H1 (cell line): ENCODE data around the gene BAG1. TPM values are rescaled to one million over a fixed set of nuclear protein-coding genes. Genes with fewer than 3 reads are reported as not detected.
A peak's percentile ranks its signal among the peaks of the same experiment; 100 is the strongest.

Experiments used
- CTCF ChIA-PET: fragments of 300-600 bp; sonication (Branson Sonifier 250); formaldehyde crosslinking; loops from one replicate; lab custom pipeline; 2021; ENCODE audit not compliant: partially characterized antibody; lab: Charles Lee
- POLR2A ChIA-PET: fragments of 300-600 bp; sonication (Branson Sonifier 250); formaldehyde crosslinking; loops from one replicate; lab custom pipeline; 2021; ENCODE audit warnings: inconsistent platforms; ENCODE audit not compliant: partially characterized antibody; lab: Charles Lee
- DNase-seq, 2 experiments: peaks; one replicate each; pipeline versions ENCODE4 v3.0.0 to v3.0.0-alpha.2; 2010 to 2022; ENCODE audit warnings: low spot score in 2 of 2, low read depth in 1 of 2, mixed read lengths in 1 of 2
- FAIRE-seq: peaks from 2 replicates; lab custom pipeline; 2011; peaks lifted over from hg19 to GRCh38; lab: Jason Lieb, UNC
- H2AFZ ChIP-seq: 2 replicates; pipeline ENCODE4 v1.8.1; 2012; ENCODE audit warnings: low read length, inconsistent platforms
- H2AK5ac ChIP-seq: 2 replicates; pipeline ENCODE4 v1.6.1; 2013; ENCODE audit warnings: low read depth, low read length
- H2BK120ac ChIP-seq: replicated peaks from 2 replicates; pipeline ENCODE3; 2013; ENCODE audit warnings: low read depth, low read length, inconsistent platforms
- H2BK12ac ChIP-seq: 2 replicates; pipeline ENCODE4 v1.6.1; 2013; ENCODE audit warnings: low read depth, low read length
- H2BK15ac ChIP-seq: 2 replicates; pipeline ENCODE4 v1.6.1; 2013; ENCODE audit warnings: low read length
- H2BK20ac ChIP-seq: 2 replicates; pipeline ENCODE4 v1.6.1; 2013; ENCODE audit warnings: low read length
- H2BK5ac ChIP-seq: 2 replicates; pipeline ENCODE4 v1.6.1; 2013; ENCODE audit warnings: low read depth, low read length
- H3K14ac ChIP-seq: 2 replicates; pipeline ENCODE4 v1.6.1; 2013; ENCODE audit warnings: inconsistent platforms; ENCODE audit not compliant: insufficient read length
- H3K18ac ChIP-seq: 2 replicates; pipeline ENCODE4 v1.6.1; 2013; ENCODE audit warnings: low read length; ENCODE audit errors: extremely low read depth
- H3K23ac ChIP-seq: 2 replicates; pipeline ENCODE4 v1.6.1; 2013; ENCODE audit warnings: inconsistent platforms; ENCODE audit not compliant: insufficient read length
- H3K23me2 ChIP-seq: 2 replicates; pipeline ENCODE4 v1.6.1; 2013; ENCODE audit warnings: low read depth, low read length
- H3K27ac ChIP-seq: 2 replicates; pipeline ENCODE4 v1.6.1; 2011; ENCODE audit warnings: low read depth, low read length, inconsistent platforms
- H3K27me3 ChIP-seq, 4 experiments: replicated peaks in 1 of 4; 1 replicate in 1 of 4; 2 replicates in 3 of 4; pipeline versions ENCODE4 v1.6.1 to v1.8.1; 2011 to 2013; ENCODE audit warnings: low read length in 3 of 4, mild to moderate bottlenecking in 3 of 4, inconsistent platforms in 2 of 4, mixed read lengths in 2 of 4, moderate library complexity in 1 of 4; ENCODE audit not compliant: control insufficient read depth in 3 of 4, insufficient read depth in 3 of 4; ENCODE audit errors: extremely low read depth in 1 of 4
- H3K36me3 ChIP-seq, 4 experiments: 2 replicates each; pipeline versions ENCODE4 v1.6.1 to v1.8.1; 2011 to 2013; ENCODE audit warnings: mild to moderate bottlenecking in 4 of 4, low read length in 3 of 4, moderate library complexity in 2 of 4, control low read depth in 1 of 4, inconsistent platforms in 1 of 4; ENCODE audit not compliant: insufficient read depth in 4 of 4, control insufficient read depth in 2 of 4
- H3K4ac ChIP-seq: replicated peaks from 2 replicates; pipeline ENCODE3; 2013; ENCODE audit warnings: low read length, low read depth, mixed read lengths, inconsistent platforms; ENCODE audit not compliant: insufficient read length
- H3K4me1 ChIP-seq, 4 experiments: replicated peaks in 1 of 4; 1 replicate in 1 of 4; 2 replicates in 3 of 4; pipeline versions ENCODE4 v1.6.1 to v1.8.1; 2011 to 2013; ENCODE audit warnings: low read length in 3 of 4, inconsistent platforms in 2 of 4, mixed read lengths in 1 of 4; ENCODE audit not compliant: insufficient read depth in 4 of 4, control insufficient read depth in 3 of 4
- H3K4me2 ChIP-seq, 2 experiments: 2 replicates each; pipeline versions ENCODE4 v1.6.1 to v1.8.1; 2011 to 2013; ENCODE audit warnings: low read depth in 2 of 2, low read length in 2 of 2, control low read depth in 1 of 2, inconsistent platforms in 1 of 2, mild to moderate bottlenecking in 1 of 2; ENCODE audit not compliant: insufficient read depth in 1 of 2
- H3K4me3 ChIP-seq, 4 experiments: fragments of 200-600, 300-600 bp in 1 of 4; sonication (generic), shearing (Covaris generic), sonication (Bioruptor Twin) in 1 of 4; 2 replicates each; pipeline versions ENCODE4 v1.5.1 to v1.8.1; 2011 to 2016; ENCODE audit warnings: low read length in 4 of 4, low read depth in 3 of 4, control low read depth in 2 of 4, inconsistent platforms in 2 of 4, mild to moderate bottlenecking in 2 of 4, mixed read lengths in 1 of 4, moderate library complexity in 1 of 4; ENCODE audit not compliant: insufficient read depth in 2 of 4; ENCODE audit errors: extremely low read depth in 1 of 4
- H3K56ac ChIP-seq: replicated peaks from 2 replicates; pipeline ENCODE3; 2013; ENCODE audit warnings: low read depth, mild to moderate bottlenecking, mixed read lengths, low read length, inconsistent platforms; ENCODE audit not compliant: insufficient read length
- H3K79me1 ChIP-seq: 2 replicates; pipeline ENCODE4 v1.6.1; 2013; ENCODE audit warnings: low read depth, low read length, control low read depth
- H3K79me2 ChIP-seq, 2 experiments: 2 replicates each; pipeline versions ENCODE4 v1.6.1 to v1.8.1; 2012 to 2013; ENCODE audit warnings: low read length in 2 of 2, mild to moderate bottlenecking in 2 of 2, inconsistent platforms in 1 of 2; ENCODE audit not compliant: insufficient read depth in 2 of 2, control insufficient read depth in 1 of 2
- H3K9ac ChIP-seq, 4 experiments: replicated peaks in 1 of 4; 1 replicate in 1 of 4; 2 replicates in 3 of 4; pipeline versions ENCODE4 v1.6.1 to v1.8.1; 2011 to 2013; ENCODE audit warnings: low read depth in 3 of 4, low read length in 3 of 4, control low read depth in 2 of 4, mild to moderate bottlenecking in 2 of 4, moderate library complexity in 2 of 4, inconsistent platforms in 1 of 4; ENCODE audit errors: extremely low read depth in 1 of 4
- H3K9me3 ChIP-seq, 2 experiments: 2 replicates each; pipeline versions ENCODE4 v1.6.1 to v1.8.1; 2012 to 2013; ENCODE audit warnings: mild to moderate bottlenecking in 2 of 2, moderate library complexity in 2 of 2, control low read depth in 1 of 2, inconsistent platforms in 1 of 2, low read depth in 1 of 2, low read length in 1 of 2, mixed read lengths in 1 of 2; ENCODE audit not compliant: insufficient read depth in 2 of 2
- H4K20me1 ChIP-seq, 2 experiments: replicated peaks in 1 of 2; 2 replicates each; pipeline versions ENCODE3 to v1.8.1; 2011 to 2013; ENCODE audit warnings: inconsistent platforms in 2 of 2, low read length in 2 of 2, mild to moderate bottlenecking in 1 of 2; ENCODE audit not compliant: insufficient read depth in 2 of 2, control insufficient read depth in 1 of 2
- H4K5ac ChIP-seq: 2 replicates; pipeline ENCODE4 v1.6.1; 2013; ENCODE audit warnings: low read length, low read depth, mixed read lengths, inconsistent platforms; ENCODE audit not compliant: insufficient read length
- H4K8ac ChIP-seq: 2 replicates; pipeline ENCODE4 v1.8.0; 2013; ENCODE audit warnings: mild to moderate bottlenecking, moderate library complexity, low read length, inconsistent platforms; ENCODE audit not compliant: insufficient read depth; ENCODE audit errors: extremely low read depth
- H4K91ac ChIP-seq: replicated peaks from 2 replicates; pipeline ENCODE3; 2013; ENCODE audit warnings: low read length, mixed read lengths, inconsistent platforms; ENCODE audit not compliant: insufficient read length
- GABPA ChIP-seq: IDR thresholded peaks from 2 replicates; pipeline ENCODE4 v1.6.1; 2011; ENCODE audit warnings: mild to moderate bottlenecking, low read length, moderate library complexity, borderline replicate concordance; ENCODE audit not compliant: insufficient read depth
- GTF2F1 ChIP-seq: IDR thresholded peaks from 2 replicates; pipeline ENCODE4 v1.6.1; 2012; ENCODE audit warnings: low read depth, low read length, improper control_type of control experiment, borderline replicate concordance
- NRF1 ChIP-seq: IDR thresholded peaks from 2 replicates; pipeline ENCODE4 v1.6.1; 2011; ENCODE audit warnings: mild to moderate bottlenecking, low read depth, low read length, improper control_type of control experiment
- SIN3A ChIP-seq, 2 experiments: IDR thresholded peaks in 1 of 2; conservative IDR thresholded peaks in 1 of 2; 2 replicates each; pipeline ENCODE4 v1.6.1; 2011 to 2012; ENCODE audit warnings: low read length in 2 of 2, improper control_type of control experiment in 1 of 2, low read depth in 1 of 2, mild to moderate bottlenecking in 1 of 2
- SP1 ChIP-seq: IDR thresholded peaks from 2 replicates; pipeline ENCODE4 v1.6.1; 2011; ENCODE audit warnings: low read depth, low read length
- TBP ChIP-seq: IDR thresholded peaks from 2 replicates; pipeline ENCODE4 v1.6.1; 2011; ENCODE audit warnings: low read depth, low read length, improper control_type of control experiment
- WGBS, 2 experiments: shearing (Covaris generic) in 1 of 2; methylation state at CpG; one replicate each; pipeline versions ENCODE4 v1.1.6 to v1.1.7; 2013 to 2015; ENCODE audit warnings: low lambda C conversion rate in 2 of 2, mixed read lengths in 2 of 2, inconsistent platforms in 1 of 2, low coverage in 1 of 2, missing lambda C conversion rate in 1 of 2; ENCODE audit not compliant: insufficient replicate concordance in 2 of 2, insufficient coverage in 1 of 2, insufficient read length in 1 of 2; ENCODE audit errors: extremely low coverage in 1 of 2, missing lambda C conversion rate in 1 of 2; 5-methylcytosine and 5-hydroxymethylcytosine counted together
- polyA plus RNA-seq, 7 experiments: library from polyadenylated mRNA; depleted of rRNA in 3 of 7; stranded (reverse) in 5 of 7; unstranded in 2 of 7; fragments of >200 nt in 5 of 7; fragments of 200-250 nt in 2 of 7; gene quantifications; 1 replicate in 5 of 7; 2 replicates in 1 of 7; 4 replicates in 1 of 7; pipeline versions ENCODE4 v1.2.1 to v1.2.3, GENCODE V29; 2011 to 2013; ENCODE audit warnings: missing spikeins in 2 of 7, mixed read lengths in 2 of 7
- total RNA-seq: library from RNA; stranded (reverse); fragmentation: NEBNext Ultra II Directional; extraction: Animal tissue kit (Norgen Biotek cat#: 25700); gene quantifications from 2 replicates; pipeline ENCODE4 v1.2.1, GENCODE V29; 2021
- TF ChIP-seq, protein P1 (sequence below): IDR thresholded peaks from 2 replicates; pipeline ENCODE4 v1.6.1; 2011; ENCODE audit warnings: low read length, improper control_type of control experiment

BAG1 gene
- total and polyA plus RNA-seq, 2 of the 8 experiments (the other 6 are each of a cell fraction or from before 2014, with no cell fraction given): 14.7 to 59.8 TPM

DNA sequence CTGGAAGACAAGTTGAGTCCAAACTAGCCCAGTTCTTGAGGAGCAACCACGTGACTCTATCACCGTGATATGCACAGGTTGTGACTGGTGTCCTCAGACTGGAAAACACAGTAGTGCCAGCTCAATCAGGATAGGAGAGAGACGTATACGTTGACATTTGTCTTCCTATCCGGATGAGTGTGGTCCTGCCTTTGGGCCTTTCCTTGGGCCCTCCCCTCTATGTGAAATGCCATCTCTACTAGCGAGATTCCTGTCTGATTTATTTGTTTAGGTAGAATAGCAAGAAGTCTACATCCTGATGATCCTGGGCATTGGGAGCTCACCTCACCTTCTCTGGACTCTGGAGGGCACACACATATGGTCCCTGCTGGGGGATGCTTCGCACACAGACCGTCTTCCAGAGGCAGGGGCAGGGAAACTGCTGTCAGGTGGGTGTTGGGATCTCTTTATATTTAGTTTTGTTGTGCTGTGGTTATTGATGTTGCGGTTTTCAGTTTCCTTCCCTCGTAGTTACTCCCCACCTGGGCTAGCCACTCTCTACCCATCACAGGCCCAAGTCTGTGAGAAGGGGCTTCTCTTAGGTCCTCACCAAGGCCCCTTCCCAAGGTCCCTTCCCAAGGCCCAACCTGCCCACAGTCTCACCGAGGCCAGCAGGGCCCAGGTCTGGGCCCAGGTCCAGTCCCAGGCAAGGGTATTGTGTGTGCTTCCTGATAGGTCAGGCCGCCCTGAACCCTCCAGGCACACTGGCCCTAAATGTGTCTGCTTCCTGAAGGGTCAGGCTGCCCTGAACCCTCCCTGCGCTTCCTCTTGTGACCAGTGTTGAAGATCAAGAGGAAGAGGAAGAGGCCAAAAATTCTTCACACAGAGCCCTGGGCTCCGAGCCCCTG lies 43.6 kb downstream of the BAG1 start:
- H3K36me3 ChIP-seq: no peaks in the 10 kb centered on the region
- H2BK12ac ChIP-seq: no peak overlapping the region
- H3K4me3 ChIP-seq: no peak overlapping the region
- no peak overlapping the region for H2AFZ ChIP-seq
- FAIRE-seq: no peak
- H3K18ac ChIP-seq: no peak overlapping the region
- ChIA-PET CTCF (no interaction called here), POLR2A (no interaction called here)
- H3K9ac ChIP-seq: no peak overlapping the region
- H2BK20ac ChIP-seq: no peak overlapping the region
- H3K27ac ChIP-seq: no peak overlapping the region
- H4K20me1 ChIP-seq: no peaks in the 10 kb centered on the region
- no peak overlapping the region for H2BK15ac ChIP-seq
- no peak for DNase-seq
- H3K4me2 ChIP-seq: no peak overlapping the region
- H3K4ac ChIP-seq: no peak overlapping the region
- H2BK5ac ChIP-seq: peak overlapping the region; percentile 13; the same call in 1 of the 2 replicates
- no peak overlapping the region for H3K56ac ChIP-seq
- no peak overlapping the region for H4K91ac ChIP-seq
- no peak overlapping the region for H2AK5ac ChIP-seq
- no peak overlapping the region for H2BK120ac ChIP-seq
- H3K4me1 ChIP-seq: no peaks in the 10 kb centered on the region; a peak in 1 of 7 replicates
- no peaks in the 10 kb centered on the region for H3K23me2 ChIP-seq
- H3K9me3 ChIP-seq: no peaks in the 10 kb centered on the region
- H4K8ac ChIP-seq: no peak overlapping the region; the same call in 1 of the 2 replicates
- H3K27me3 ChIP-seq: no peaks in the 10 kb centered on the region; a peak in 1 of 7 replicates
- no peaks in the 10 kb centered on the region for H3K79me1 ChIP-seq
- no peak overlapping the region for H3K23ac ChIP-seq
- WGBS, 2 experiments: 87% methylated on average over 14 of the region's 14 CpGs; no CpG with 5 or more reads in 1 of the 2 experiments
- H3K79me2 ChIP-seq: no peaks in the 10 kb centered on the region
- H3K14ac ChIP-seq: no peak overlapping the region
- H4K5ac ChIP-seq: no peak overlapping the region
- TF ChIP-seq NRF1: no peak
- TF ChIP-seq TBP: no peak
- TF ChIP-seq, protein P1, sequence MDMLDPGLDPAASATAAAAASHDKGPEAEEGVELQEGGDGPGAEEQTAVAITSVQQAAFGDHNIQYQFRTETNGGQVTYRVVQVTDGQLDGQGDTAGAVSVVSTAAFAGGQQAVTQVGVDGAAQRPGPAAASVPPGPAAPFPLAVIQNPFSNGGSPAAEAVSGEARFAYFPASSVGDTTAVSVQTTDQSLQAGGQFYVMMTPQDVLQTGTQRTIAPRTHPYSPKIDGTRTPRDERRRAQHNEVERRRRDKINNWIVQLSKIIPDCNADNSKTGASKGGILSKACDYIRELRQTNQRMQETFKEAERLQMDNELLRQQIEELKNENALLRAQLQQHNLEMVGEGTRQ: no peak
- TF ChIP-seq GTF2F1: no peak
- TF ChIP-seq SP1: no peak
- TF ChIP-seq GABPA: no peak
- TF ChIP-seq SIN3A (conservative IDR thresholded peaks at IDR 0.05 in 1 of 2, IDR thresholded peaks at IDR 0.05 in 1 of 2; ENCODE audit: low read depth in 1 of 2, low read length in 2 of 2): no peak
